Endothelial cell (in vitro differentiated cells): ENCODE results near the gene SPATA25. TPM values are rescaled to one million over a fixed set of nuclear protein-coding genes. Genes with fewer than 3 reads are reported as not detected.

Experiments
- DNase-seq: peaks from one replicate; pipeline ENCODE4 v3.0.0; 2021; ENCODE audit warnings: low spot score
- H3K27ac Mint-ChIP-seq: one replicate; pipeline ENCODE4 v1.8.0; 2021; ENCODE audit warnings: mixed read lengths, inconsistent platforms; ENCODE audit not compliant: unreplicated experiment
- H3K27me3 Mint-ChIP-seq: one replicate; pipeline ENCODE4 v1.8.0; 2021; ENCODE audit warnings: mild to moderate bottlenecking, moderate library complexity, mixed read lengths, inconsistent platforms; ENCODE audit not compliant: unreplicated experiment
- H3K36me3 Mint-ChIP-seq: one replicate; pipeline ENCODE4 v1.8.0; 2021; ENCODE audit warnings: mild to moderate bottlenecking, low read depth, mixed read lengths, inconsistent platforms; ENCODE audit not compliant: unreplicated experiment
- H3K4me1 Mint-ChIP-seq: one replicate; pipeline ENCODE4 v1.8.0; 2021; ENCODE audit warnings: mild to moderate bottlenecking, mixed read lengths, inconsistent platforms; ENCODE audit not compliant: unreplicated experiment
- H3K4me3 Mint-ChIP-seq: one replicate; pipeline ENCODE4 v1.8.0; 2021; ENCODE audit warnings: mild to moderate bottlenecking, mixed read lengths, inconsistent platforms; ENCODE audit not compliant: unreplicated experiment
- H3K9me3 Mint-ChIP-seq: one replicate; pipeline ENCODE4 v1.8.0; 2021; ENCODE audit warnings: mixed read lengths, inconsistent platforms; ENCODE audit not compliant: unreplicated experiment
- CTCF ChIP-seq: fragments of 200-600 bp; sonication (generic); IDR thresholded peaks from one replicate; pipeline ENCODE4 v1.5.0; 2021; ENCODE audit warnings: antibody characterized with exemption; ENCODE audit not compliant: unreplicated experiment
- long read RNA-seq: library from polyadenylated mRNA; unstranded; transcript quantifications from one replicate; pipeline ENCODE4 v2.0.0, GENCODE V29; 2020; ENCODE audit not compliant: unreplicated experiment
- total RNA-seq: library from RNA; stranded (reverse); fragmentation: NEBNext Ultra II Directional; extraction: Animal tissue kit (Norgen Biotek cat#: 25700); gene quantifications from one replicate; pipeline ENCODE4 v1.2.1, GENCODE V29; 2021; ENCODE audit not compliant: unreplicated experiment

The SPATA25 gene
- 0.62 TPM for total RNA-seq
- long read RNA-seq: 0 reads

GRCh38 chr20:45887346-45887715 lies at the start of gene SPATA25:
SPATA25 (minus strand) TSS chr20:45887622; CDS start chr20:45887590, 32 bp downstream.
- Mint-ChIP-seq H3K4me1 (peaks cover 4% of the 10 kb centered on the region), H3K27ac (no peak within 1 kb of the TSS), H3K4me3 (no peak within 1 kb of the TSS), H3K9me3 (no peaks in the 10 kb centered on the region), H3K27me3 (peaks cover 12% of the 10 kb centered on the region), H3K36me3 (peaks cover 13% of the 10 kb centered on the region)
- DNase-seq: no peak
- TF ChIP-seq CTCF: no peak

- Mint-ChIP-seq H3K27me3 (peaks cover 9% of the 10 kb centered on the region), H3K4me3 (peak overlapping the region; percentile 98), H3K9me3 (no peaks in the 10 kb centered on the region), H3K4me1 (peaks cover 20% of the 10 kb centered on the region), H3K27ac (peak overlapping the region; percentile 99), H3K36me3 (peaks cover 20% of the 10 kb centered on the region)
- TF ChIP-seq CTCF: no peak
- no peak for DNase-seq
Observed at GRCh38 chr20:45935416-45936046, 48.1 kb upstream of the SPATA25 start.

- Mint-ChIP-seq H3K27me3 (peaks cover 12% of the 10 kb centered on the region), H3K27ac (peak within 1 kb of the TSS; percentile 99), H3K4me1 (peaks cover 20% of the 10 kb centered on the region), H3K9me3 (no peaks in the 10 kb centered on the region), H3K36me3 (peaks cover 16% of the 10 kb centered on the region), H3K4me3 (peak within 1 kb of the TSS; percentile 98)
- DNase-seq: peak; percentile 99
- TF ChIP-seq CTCF: no peak
Observed at GRCh38 chr20:45934586-45935415, 47.4 kb upstream of the SPATA25 start, which contains the start of gene PCIF1. PCIF1 (plus strand) TSS chr20:45934683; CDS start chr20:45939000, 4,317 bp downstream.

- peaks cover 12% of the 10 kb centered on the region for H3K27me3 Mint-ChIP-seq
- peaks cover 20% of the 10 kb centered on the region for H3K4me1 Mint-ChIP-seq
- no peak for DNase-seq
- no peaks in the 10 kb centered on the region for H3K9me3 Mint-ChIP-seq
- peak overlapping the region; percentile 96 for H3K4me3 Mint-ChIP-seq
- TF ChIP-seq CTCF: no peak
- H3K27ac Mint-ChIP-seq: peak overlapping the region; percentile 98
- peaks cover 11% of the 10 kb centered on the region for H3K36me3 Mint-ChIP-seq
Observed at GRCh38 chr20:45934046-45934585, 46.7 kb upstream of the SPATA25 start.
